Subcutaneous adipose tissue (tissue), 4 donors: Measurements from ENCODE around the gene DYNLT2. TPM values are rescaled to one million over a fixed set of nuclear protein-coding genes. Genes with fewer than 3 reads are reported as not detected.

ENCODE experiments used
- total RNA-seq, 4 donors: library from RNA; depleted of rRNA; stranded (reverse); fragments of >200 nt; gene quantifications; one replicate each; pipeline ENCODE4 v1.1.0, GENCODE V29; 2016
- TF ChIP-seq, protein P1 (sequence below): fragments of 450-650 bp; IDR thresholded peaks from one replicate; pipeline ENCODE4 v1.5.1; 2016; ENCODE audit warnings: low read depth, mild to moderate bottlenecking, control low read depth, antibody characterized with exemption, moderate library complexity

Gene DYNLT2
- total RNA-seq, 4 donors from 2014 or later: 1.3 to 2.6 (median 1.9) TPM

DNA sequence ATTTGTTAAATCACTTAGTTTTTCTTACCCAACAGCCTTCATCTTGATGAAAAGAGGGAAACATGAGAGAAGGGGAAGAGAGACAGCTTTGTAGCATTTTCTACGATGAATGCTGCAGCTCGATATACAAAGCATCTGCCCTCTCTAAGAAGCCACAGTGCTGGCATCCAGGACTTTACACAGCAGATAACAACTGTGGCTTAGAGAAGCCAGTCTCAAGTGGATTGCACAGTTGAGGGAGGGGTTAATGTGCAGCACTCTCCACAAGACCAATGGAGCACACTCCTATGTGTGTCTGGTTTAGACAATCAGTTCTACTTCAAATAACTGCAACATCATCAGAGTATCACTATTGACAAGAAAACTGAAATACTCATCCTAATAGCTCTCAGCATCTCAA is 43.6 kb downstream of the DYNLT2 start:
- TF ChIP-seq, protein P1, sequence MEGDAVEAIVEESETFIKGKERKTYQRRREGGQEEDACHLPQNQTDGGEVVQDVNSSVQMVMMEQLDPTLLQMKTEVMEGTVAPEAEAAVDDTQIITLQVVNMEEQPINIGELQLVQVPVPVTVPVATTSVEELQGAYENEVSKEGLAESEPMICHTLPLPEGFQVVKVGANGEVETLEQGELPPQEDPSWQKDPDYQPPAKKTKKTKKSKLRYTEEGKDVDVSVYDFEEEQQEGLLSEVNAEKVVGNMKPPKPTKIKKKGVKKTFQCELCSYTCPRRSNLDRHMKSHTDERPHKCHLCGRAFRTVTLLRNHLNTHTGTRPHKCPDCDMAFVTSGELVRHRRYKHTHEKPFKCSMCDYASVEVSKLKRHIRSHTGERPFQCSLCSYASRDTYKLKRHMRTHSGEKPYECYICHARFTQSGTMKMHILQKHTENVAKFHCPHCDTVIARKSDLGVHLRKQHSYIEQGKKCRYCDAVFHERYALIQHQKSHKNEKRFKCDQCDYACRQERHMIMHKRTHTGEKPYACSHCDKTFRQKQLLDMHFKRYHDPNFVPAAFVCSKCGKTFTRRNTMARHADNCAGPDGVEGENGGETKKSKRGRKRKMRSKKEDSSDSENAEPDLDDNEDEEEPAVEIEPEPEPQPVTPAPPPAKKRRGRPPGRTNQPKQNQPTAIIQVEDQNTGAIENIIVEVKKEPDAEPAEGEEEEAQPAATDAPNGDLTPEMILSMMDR: no peak

DNA sequence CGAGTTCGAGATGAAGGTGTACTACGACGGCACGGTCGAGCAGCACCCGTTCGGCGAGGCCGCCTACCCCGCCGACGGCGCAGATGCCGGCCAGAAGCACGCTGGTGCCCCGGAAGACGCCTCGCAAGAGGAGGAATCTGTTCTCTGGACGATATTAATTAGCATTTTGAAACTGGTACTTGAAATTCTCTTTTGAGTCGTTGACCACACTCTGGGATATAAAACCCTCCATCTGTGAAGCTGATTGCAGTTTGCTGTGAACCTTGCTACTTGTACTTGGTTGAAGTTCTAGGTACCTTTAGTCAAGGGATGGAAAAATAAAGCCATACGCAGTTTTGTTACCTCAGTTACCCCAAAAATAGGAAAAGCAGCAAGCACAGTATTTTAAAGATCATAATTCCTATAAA is 48.5 kb downstream of the DYNLT2 start:
- TF ChIP-seq, protein P1: no peak

DNA sequence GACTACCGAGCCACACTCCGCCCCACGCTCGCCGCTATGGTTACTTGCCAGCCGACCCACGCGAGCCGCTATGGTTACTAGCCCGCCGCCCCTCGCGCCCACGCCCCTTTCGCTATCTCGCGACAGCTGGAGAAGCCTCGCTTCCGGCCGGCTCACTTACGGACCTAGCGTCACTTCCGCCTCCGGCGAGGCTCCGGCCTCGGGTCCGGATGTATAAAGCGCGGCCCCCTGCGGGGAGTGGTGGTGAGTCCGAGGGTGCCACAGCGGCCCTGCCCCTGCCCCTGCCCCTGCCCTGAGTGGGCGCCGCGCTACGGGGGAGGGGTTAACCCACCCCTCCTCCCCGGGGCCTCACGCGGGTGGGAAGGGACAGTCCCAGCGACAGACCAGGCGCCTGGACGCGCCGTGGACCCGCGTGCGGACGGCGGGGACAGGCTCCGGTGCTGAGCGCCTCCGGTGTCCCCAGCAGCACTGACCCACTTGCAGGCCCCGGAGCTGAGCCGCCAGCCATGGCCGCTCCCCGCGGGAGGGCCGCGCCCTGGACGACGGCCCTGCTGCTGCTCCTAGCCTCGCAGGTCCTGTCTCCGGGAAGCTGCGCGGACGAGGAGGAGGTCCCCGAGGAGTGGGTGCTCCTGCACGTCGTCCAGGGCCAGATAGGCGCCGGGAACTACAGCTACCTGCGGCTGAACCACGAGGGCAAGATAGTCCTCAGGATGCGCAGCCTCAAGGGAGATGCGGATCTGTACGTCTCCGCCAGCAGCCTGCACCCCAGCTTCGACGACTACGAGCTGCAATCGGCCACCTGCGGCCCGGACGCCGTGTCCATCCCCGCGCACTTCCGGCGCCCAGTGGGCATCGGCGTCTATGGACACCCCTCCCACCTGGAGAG is 49.2 kb downstream of the DYNLT2 start, which contains the start of the genes C6orf120 and WDR27:
Gene C6orf120, plus strand, starts transcription at position 173 of the 886 bp plus-strand sequence. Its CDS starts 334 bp downstream, at position 507.
Gene WDR27, minus strand, starts transcription at position 76 of the 886 bp plus-strand sequence. CDS start 13,024 bp downstream, outside the sequence.
- TF ChIP-seq, protein P1: no peak

DNA sequence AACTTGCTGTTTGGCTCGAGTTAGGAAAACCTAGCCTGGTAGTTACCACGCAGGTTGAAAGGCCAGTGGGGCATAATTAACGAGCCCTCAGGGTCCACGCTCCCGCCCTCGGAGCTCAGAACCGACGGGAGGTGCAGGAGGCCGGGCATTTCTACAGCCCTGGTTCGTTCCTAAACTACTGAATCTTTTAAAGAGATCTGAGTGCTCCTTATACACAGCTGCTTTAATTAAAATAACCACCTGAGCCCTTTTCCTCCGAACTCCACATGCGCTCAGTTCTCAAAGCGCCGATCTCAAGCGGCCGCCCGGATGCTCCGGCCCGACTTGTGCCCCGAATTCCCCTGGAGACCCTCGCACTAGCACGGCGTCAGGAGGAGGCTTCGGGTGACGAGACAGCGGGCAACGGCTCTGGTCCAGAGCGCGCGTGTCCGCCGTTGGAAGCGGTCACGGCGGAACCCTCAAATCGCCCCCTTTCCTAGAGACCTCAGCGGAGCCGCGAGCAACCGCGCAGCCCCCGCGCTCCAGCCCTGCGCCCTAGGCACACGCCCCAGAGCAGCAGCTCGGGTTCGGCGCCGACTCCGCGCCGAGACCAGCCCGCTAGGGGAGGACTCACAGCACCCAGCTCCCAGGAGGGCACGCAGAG is 49.9 kb downstream of the DYNLT2 start:
- TF ChIP-seq, protein P1: no peak

DNA sequence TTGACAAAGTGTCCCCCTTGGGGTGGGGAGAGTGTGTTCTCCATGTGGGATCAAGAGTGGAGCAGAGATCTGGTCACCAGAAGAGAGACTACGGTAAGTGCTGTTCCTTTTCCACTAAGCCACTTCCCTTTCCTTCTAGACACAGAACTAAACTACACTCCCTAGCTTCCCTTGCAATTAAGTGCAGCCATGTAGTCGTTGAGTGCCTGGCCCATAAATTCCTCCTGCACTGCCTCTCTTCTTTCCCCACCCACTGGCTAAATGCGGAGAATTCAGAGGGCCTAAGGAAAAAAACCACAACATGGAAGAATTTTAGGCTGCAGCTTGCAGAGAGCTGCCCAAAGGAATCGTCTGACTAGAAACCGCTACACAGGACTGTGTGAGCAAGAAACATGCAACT is 51.1 kb downstream of the DYNLT2 start:
- TF ChIP-seq, protein P1: no peak

DNA sequence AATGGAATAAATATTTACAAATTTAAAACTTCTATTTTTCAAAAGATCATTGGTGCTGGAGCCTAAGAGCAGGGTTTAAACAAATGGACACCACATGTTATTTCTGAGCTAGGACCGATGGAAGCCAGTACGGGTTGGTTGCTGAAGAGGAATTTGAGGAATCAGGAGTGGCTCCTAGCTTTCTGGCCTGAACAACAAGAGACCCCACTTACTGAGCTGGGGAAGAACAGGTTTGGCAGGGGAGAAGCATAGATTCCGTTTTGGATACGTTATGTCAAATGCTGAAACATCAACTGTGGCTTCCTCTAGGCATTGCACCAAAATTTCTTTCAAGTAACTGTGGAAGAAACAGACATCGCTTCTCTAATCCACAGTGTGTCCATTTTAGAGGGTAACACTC is 56.2 kb downstream of the DYNLT2 start:
- TF ChIP-seq, protein P1: no peak

DNA sequence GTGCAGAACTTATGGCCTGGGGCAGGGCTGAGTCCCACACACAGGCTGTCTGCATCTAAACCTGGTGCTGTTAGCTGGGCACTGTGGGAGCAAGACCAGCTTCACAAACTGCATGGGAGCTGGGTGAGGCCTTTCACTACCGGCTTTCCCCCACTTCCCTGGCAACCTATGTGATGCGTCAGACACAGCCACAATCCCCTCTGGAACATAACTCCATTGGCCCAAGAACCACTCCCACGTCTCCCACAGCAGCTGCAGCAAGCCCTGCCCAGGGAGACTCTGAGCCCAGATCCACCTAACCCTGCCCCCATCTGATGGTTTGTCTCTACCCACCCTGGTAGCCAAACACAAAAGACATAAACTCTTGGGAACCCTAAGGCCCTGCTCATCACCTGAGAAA is 58.9 kb downstream of the DYNLT2 start:
- TF ChIP-seq, protein P1: no peak
